GM21381 (cell line): ENCODE data around the gene CAPZB.

ENCODE experiments used
- ATAC-seq: cut with Tn5 transposase; IDR thresholded peaks from one replicate; pipeline ENCODE4 v1.9.1; 2021; ENCODE audit warnings: mild to moderate bottlenecking, moderate library complexity; ENCODE audit not compliant: unreplicated experiment

The CAPZB gene

DNA sequence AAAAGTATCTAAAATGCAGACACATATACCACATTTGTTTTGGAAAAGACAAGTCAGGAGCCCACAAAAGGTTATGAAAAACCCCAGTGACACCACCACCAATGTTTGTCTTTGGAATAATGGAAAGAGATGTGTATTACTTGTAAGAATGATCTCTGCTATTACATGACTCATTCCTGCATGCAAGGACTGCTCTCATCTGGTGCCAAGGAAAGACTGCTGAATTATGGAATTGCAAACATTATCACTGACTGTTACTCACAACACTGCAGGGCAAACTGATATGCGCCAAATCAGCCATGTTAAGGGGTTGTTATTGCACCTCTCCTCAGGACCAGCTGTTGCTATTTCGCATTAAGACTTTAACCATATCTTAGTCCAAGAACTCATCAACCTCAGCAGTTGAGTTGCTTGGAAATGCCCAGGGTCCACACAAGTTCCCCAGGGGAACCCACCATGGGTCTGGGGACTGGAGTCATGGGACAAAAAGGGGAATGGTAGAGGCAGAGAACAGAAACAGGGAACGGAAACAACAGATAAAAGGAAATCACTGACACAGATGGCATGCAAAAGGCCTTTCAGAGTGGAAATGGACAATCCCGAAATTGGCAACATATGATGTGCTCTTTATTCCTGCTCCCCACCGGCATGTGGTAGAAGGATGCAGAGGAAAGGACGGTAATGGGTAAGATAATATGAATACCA is 34.4 kb downstream of the CAPZB start:
- ATAC-seq = no peak

DNA sequence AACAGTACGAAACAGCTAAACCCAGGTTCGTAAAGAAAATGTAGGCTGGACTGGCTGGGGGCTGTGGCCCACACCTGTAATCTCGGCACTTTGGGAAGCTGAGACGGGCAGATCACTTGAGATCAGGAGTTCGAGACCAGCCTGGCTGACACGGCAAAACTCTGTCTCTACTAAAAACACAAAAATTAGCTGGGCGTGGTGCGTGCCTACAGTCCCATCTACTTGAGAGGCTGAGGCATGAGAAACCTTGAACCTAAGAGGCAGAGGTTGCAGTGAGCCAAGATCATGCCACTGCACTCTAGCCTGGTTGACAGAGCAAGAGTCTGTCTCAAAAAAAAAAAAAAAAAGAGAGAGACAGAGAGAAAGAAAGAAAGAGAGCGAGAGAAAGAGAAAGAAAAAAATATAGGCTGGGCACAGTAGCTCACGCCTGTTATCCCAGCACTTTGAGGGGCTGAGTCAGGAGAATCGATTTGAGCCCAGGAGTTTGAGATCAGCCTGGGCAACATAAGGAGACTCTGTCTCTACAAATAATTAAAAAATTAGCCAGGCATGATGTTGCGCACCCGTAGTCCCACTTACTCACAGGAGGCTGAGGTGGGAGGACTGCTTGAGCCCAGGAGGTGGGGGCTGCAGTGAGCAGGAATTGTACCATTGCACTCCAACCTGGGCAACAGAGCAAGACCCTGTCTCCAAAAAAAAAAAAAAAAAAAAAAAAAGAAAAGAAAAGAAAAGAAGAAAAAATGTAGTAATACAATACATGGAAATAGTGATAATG is 35.7 kb downstream of the CAPZB start:
- ATAC-seq = no peak

- ATAC-seq = no peak
Measured at GRCh38 chr1:19448491-19449439, 36.6 kb downstream of the CAPZB start.

GRCh38 chr1:19447550-19447949 is 37.8 kb downstream of the CAPZB start:
- no peak for ATAC-seq

GRCh38 chr1:19445417-19446342 is 39.7 kb downstream of the CAPZB start:
- no peak for ATAC-seq

DNA sequence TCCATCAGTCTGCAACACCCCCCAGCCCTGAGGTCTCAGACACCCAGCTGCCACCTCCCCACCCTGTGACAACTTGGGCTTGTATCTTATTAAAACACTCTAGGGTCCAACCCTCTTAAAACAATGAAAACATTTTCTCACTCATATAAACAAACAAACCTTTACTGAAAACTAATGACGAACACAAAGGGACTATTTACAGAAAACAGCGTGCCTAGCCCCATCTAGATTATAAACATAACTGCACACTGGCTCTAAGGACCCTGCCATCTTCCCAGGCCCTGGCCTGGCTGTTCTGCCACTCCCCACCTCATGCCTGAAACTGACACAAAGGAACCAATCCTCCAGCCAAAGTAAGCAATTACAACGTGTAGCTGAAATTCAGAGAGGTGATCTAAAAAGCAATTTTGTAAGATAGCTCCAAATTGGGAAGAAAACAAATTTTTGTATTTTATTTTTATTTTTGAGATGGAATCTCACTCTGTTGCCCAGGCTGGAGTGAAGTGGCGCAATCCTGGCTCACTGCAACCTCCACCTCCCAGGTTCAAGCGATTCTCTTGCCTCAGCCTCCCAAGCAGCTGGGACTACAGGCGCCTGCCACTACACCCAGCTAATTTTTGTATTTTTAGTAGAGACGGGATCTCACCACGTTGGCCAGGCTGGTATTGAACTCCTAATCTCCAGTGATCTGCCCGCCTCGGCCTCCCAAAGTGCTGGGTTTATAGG is 40.9 kb downstream of the CAPZB start:
- ATAC-seq = no peak

DNA sequence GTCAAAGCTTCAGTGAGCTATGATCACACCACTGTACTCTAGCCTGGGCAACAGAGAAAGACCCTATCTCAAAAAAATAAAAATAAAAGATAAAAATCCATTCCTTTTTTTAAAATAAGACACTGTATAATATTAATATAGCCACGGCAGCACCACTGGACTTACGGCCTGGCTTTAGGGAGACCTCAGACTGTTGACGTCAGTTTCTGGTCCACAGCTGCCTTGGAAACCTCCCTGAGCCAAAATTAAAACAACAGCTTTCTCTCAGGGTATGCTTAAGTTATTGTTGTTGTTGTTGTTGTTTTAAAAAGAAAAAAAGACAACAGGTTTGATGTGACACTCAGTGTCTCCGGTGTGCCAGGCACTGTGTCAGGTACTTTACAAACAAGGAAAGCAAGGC is 42.0 kb downstream of the CAPZB start:
- no peak for ATAC-seq

DNA sequence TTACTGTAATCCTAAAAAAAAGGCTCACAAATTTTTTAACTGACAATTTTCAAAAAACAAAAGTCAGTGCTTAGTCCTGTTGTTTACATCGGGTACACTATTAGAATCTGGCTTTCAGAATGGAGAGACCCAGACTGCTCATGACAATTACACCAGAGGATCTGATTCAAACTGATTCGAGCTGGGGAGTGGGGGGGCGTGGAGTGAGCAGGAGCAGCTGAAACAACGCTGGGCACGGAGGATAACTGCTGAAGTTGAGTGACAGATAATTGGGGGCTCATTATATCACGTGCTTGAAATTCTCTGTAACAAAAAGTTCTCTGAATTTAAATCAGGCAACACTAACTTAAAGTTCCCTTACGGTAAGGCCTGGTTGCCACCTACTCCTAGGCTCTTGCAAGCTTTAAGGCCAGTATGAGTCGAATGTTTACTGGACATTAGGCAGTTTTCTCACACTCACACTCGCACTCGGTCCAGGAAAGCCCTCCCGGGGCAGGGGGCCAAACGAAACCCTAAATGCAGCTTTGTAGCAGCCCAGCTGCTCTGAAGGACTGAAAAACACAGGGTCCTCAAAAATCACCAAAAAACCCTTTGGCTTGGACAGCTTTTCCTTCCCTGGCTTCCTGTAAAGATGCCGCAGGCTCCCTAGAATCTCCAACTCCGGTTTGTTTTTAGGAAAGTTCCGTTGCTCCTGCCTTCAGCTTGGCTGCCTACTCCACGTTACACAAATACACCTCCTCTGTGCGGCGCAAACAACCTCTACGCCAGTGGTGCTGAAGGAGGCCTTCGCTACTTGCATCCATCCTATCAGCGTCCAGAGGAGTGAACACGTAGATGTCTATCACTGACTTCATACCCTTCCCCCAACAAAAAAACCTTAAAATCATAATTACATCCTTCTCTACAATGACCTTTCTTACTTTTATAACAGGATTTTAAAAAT is 42.9 kb downstream of the CAPZB start:
- no peak for ATAC-seq

DNA sequence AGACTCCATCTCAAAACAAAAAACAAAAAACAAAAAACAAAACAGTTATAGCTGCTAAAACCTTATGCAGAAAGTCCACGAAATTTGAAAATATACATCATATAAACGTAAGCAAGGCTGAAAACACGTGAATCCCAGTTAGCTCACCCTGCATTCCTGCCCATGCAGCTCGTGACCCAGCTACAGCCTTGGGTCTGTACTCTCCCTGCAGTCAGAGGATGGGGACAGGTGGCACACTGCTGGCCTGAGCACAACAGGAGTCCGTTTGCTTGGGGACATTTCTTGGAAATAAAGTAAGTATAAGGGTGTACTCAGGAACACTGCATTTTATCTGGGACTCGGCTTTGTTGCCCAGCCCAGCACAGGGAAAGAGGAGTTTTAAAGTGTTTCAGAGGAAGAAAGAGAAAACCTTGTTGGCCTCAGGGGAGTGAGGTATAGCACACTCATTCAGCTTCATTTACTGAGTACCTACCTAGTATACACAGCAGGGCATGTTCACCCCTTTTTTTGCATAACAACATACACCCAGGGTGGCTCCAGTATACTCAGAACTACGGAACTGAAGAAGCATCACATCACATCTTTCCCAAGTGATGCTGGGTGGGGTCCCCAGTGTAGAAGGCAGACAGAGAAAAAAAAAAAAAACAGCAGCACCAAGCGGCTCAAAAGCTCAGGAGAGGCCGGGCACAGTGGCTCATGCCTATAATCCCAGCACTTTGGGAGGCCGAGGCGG is 44.1 kb downstream of the CAPZB start:
- ATAC-seq = no peak

DNA sequence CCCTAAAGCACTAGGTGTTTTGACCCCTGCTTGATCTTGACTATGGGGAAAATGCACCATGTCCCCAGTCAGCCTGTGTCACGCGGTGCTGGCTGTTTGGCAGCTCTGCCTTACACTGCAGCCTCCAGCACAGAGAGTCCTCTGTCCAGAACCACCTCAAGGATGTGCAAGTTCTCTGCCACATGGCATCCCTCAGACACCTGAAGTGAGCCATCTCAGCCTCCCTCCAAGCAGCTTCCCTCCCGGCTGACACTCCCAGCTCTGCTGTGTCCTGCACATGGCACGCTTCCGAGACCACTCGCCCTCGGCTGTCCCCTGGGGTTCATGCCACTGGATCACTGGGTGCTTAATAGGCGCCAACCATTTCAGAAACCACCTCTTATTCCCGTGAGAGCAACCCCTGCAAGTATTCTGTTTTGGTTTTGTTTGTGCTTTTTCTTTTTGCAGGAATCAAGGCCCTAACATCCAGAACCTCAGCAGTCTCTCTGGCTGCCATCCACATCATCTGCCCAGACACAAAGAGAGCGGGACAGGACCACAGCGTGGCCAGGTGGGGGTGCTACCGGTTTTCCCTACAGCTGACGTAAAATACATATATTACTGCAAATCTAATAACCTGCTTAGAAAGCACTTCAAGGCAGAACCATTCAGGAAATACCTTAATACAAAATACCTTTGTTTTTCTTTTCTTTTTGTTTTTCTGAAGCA is 45.7 kb downstream of the CAPZB start:
- no peak for ATAC-seq

- ATAC-seq = no peak
Measured at GRCh38 chr1:19438516-19439195, 46.7 kb downstream of the CAPZB start.

DNA sequence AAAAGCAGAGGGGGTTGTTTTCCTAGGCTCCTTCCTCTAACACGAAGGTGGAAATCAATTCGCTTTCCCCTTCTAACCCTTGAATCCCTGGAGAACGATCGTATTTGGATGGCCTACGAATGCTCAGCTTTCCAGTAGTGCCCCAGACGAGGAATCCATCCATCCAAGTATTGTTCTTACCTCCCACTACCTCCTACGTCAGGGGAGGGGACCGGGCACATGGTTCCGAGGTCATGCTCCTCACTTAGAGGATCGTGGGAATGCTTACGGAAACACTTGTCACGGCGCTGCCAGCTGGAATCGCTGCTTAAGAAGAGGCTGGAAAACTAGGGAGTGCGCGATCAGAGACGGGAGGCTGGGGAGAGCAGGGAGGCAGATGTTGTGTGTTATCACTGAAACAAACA is 47.4 kb downstream of the CAPZB start:
- no peak for ATAC-seq

- ATAC-seq = no peak
Measured at GRCh38 chr1:19436716-19437476, 48.4 kb downstream of the CAPZB start.

GRCh38 chr1:19435851-19436455 is 49.4 kb downstream of the CAPZB start:
- ATAC-seq = no peak

DNA sequence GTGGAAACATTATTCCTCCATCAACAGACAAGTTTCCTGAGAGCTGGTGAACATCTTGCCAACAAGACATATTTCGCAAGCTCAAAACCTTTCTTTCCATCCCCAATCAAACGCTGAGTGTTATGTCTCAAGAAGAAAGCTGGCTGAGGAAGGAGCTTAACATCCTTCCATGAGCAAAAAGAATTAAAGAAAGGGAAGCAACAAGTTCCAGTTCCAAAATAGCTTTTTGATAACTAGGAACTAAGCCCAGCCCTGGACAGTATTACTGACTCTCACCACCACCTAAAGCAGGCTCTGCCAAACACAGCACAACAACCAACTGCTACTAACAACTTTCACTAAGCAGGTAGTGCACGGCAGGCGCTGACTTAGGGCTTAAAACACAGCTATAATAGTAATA is 50.2 kb downstream of the CAPZB start:
- ATAC-seq = no peak

- no peak for ATAC-seq
Measured at GRCh38 chr1:19433719-19433998, 51.7 kb downstream of the CAPZB start.
